PC-9 (cell line): Measurements from ENCODE around the gene ZFP62.

ENCODE experiments used
- CTCF ChIP-seq: fragments of 200-600 bp; sonication (generic); conservative IDR thresholded peaks from 2 replicates; pipeline ENCODE4 v1.6.1; 2017; ENCODE audit warnings: mixed run types, antibody characterized with exemption, mild to moderate bottlenecking, moderate library complexity
- EZH2 ChIP-seq: fragments of 200-600 bp; sonication (generic); IDR thresholded peaks from 2 replicates; pipeline ENCODE4 v1.8.0; 2017; ENCODE audit warnings: antibody characterized with exemption, low read depth

- no peak for TF ChIP-seq CTCF
- no peak for TF ChIP-seq EZH2
Observed at GRCh38 chr5:180799902-180800801, 60.9 kb downstream of the ZFP62 start.
